ENCODE results near the gene PRRC1. TPM values are rescaled to one million over a fixed set of nuclear protein-coding genes. Genes with fewer than 3 reads are reported as not detected.
A peak's percentile ranks its signal among the peaks of the same experiment; 100 is the strongest.
"Not testable (repeated sequence)": the region's sequence is repeated elsewhere in the genome, so short reads cannot be mapped to it uniquely, and the experiment has no call there.

Gene PRRC1
- polyA plus RNA-seq, 5 donors: 61.4 to 94.5 (median 80.9) TPM

DNA sequence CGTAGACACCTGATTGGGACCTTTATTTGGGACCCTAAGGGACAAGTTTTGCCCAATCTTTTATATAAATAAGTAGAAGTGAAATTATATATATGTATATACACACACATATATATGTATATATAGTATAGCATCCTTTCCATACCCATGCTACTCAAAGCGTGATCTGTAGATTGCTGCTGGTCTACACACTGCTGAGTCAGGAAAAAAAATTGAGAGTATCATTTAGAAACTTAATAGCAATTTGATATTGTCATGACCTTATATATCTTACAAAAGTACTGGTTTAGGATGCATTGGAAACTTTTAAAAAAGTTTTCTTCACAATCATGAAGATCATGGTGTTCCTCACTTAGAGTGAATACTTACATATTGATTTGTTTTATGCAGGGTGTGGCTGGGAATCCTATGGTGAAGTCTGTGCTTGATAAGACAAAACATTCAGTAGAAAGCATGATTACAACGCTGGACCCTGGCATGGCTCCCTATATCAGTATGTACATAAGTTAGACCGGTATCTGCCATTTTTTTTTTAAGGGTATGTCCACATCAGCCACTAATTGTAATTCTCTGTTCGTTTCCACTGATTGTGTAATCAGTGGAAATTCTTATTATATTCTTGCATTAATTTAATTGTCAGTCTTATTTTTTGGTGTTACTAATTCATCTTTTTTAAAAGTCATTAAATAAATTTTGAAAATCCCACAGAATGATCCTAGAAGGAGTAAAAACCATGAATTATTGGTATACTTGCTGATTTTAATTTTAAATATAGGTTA is 12.7 kb downstream of the PRRC1 start:
- DNase-seq: no peak

DNA sequence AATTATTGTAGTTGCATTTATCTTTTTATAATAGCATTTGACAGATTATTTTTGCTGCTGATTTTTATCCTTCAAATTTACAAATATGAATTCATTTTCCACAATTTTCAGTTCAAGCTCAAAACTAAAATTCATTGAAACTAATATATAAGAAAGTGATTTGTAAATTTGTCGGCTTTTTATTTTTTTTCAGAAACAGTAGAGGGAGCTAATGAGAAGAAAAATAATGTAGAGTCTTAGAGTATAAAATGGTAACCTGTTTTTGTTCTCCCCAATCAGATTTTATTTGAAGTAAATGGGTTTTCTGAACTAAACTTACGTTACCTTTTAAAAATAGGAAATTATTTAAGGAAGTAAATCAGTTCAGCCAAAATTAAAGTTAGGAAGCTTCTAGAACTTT is 19.2 kb downstream of the PRRC1 start:
- DNase-seq: no peak

GRCh38 chr5:127540553-127540952 is 23.1 kb downstream of the PRRC1 start:
- DNase-seq: not testable (repeated sequence)

DNA sequence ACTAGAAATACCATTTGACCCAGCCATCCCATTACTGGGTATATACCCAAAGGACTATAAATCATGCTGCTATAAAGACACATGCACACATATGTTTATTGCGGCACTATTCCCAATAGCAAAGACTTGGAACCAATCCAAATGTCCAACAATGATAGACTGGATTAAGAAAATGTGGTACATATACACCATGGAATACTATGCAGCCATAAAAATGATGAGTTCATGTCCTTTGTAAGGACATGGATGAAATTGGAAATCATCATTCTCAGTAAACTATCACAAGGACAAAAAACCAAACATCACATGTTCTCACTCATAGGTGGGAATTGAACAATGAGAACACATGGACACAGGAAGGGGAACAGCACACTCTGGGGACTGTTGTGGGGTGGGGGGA is 27.8 kb downstream of the PRRC1 start:
- DNase-seq: not testable (repeated sequence)

GRCh38 chr5:127549551-127549950 is 32.1 kb downstream of the PRRC1 start:
- DNase-seq: no peak

DNA sequence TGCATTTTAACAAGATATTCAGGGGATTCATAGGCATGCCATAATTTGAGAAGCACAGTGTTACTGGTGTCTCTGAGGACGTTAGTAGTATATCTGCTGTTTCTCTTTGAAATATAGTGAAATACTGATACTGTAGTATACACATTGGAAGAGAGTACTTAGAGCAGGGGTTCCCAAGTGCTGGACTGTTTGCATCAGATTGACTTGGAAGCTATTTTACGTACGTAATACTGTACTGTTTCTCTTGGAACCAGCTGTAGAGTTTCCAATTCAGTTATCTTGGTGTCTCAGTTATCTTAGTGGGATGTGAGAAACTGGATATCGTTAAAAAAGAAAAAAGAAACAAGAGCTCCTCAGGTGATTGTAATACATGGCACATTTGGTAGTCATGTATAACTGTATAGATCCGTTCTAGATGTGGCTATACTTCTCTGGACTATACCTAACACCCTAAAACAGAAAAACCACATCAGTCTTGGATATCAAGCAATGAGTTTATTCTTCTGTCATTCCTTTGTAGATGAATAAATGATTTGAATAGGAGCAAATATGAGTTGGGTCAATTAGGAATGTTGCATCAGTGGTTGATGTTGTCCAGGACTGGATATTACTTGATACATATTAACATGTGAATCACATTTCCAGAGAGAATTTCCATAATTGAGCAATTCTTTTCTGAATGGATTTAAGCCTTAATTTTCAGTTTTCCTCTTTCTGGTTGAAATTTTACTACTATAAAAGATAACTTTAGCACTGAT is 33.4 kb downstream of the PRRC1 start:
- no peak for DNase-seq

DNA sequence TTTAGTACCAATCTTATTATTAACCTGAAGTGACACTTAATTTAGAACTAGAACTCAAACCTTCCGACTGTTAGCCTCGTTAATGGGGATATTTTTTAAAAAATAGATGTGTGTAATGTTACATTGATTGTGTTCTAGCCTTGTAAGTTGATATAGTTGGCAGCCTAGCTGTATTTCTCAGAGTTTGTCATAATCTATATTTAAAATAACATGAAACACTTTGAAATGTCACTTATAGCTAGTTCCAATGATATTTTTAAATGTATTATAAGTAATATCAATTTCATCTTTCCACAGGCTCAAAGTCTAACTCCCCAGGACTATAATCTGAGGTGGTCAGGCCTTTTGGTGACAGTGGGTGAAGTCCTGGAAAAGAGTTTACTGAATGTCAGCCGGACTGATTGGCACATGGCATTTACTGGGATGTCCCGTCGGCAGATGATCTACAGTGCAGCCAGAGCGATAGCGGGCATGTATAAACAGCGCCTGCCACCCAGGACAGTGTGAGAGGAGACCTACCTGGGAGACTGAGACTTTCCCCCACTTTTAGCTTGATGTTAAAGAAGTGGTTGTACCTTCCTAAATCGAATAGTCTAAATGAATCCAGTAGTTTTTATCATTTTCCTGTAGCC is 34.1 kb downstream of the PRRC1 start:
- DNase-seq: no peak

GRCh38 chr5:127555826-127556225 is 38.4 kb downstream of the PRRC1 start:
- no peak for DNase-seq

DNA sequence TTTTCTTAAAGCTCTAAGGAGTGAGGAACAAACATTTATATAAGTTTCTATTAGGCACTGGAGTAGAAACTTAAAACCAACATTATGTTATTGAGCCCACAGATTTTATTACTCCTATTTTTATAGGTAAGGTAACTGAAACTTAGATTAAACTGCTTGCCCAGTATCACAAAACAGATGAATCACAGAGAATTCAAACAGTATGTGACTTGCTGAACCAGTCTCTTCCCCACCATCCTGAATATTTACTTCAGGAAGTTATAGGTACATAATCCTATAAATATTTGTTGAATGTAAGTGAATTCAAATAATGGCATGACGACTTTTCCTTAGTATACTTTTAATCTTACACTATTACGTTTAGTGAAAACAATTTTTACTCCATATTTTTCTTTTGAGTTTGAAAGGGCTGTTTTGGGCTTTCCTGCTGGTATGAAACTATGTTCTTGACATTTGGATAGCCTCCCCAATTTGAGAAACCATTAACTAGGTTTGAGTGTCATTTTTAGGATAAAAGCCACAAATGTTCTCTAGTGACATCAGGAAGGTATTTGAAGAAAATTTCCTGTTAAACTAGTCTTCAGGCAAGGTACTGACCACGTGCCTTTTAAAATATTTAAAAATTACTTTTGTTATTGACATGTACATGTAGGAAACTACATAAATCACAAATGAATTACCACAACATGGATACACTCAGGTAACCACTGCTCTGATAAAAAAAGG is 39.3 kb downstream of the PRRC1 start:
- DNase-seq: no peak

- DNase-seq: no peak
Observed at GRCh38 chr5:127558273-127558672, 40.8 kb downstream of the PRRC1 start.

DNA sequence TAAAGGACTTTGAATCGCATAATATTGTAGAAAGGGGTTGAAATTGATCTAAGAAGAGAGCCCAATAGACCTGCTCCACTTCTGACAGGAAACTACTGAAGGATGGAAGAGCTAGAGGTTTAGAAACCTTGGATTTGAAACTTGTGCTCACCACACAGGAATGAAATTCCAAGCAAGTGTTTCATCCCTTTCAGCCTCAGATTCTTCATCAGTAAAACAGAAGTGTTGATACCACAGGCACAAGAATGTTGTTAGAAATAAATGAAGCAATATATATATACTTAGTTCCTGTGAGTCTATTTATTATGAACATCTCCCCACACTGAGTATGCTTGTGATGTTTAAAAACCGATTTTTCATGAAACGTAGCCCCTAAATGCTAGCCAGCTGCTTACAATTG is 43.8 kb downstream of the PRRC1 start:
- no peak for DNase-seq

DNA sequence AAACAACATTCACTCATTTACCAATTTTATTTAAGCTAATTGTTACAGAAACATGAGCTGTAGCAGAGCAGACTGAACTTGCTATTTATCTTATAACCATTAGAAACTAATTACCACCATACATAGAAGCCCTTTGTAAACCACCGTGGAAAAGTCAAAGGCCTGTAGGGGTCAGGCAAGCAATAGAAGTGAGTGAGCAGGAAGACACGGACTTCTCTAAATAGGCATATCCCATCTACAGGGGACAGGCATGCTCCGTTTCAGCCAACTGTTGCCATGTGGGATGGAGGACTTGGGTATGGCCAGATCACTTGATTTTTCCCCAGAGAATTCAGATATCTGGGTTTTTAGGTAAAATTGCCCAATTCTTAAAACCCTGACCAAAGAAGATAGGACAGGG is 44.8 kb downstream of the PRRC1 start:
- no peak for DNase-seq

DNA sequence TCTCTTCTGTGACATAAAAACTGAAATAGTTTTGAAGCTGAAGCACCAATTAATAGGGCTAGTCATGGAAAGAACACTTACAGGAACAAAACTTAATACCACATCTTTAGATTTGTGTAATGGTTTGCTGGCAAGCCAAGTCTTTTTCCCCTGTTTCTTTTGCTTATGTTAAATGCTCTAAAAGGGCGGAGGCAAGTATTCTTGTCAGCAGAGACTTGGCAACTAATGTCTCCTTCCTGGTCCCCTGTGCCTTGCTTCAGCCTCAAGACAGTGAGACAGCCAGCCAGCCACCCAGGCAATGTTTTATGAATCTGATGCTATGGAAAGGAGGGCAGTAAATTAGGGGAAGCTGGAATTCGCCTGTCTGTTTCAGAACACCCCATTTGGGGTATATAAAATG is 45.7 kb downstream of the PRRC1 start:
- DNase-seq: peak in 1 of 2 donors; percentile 20

DNA sequence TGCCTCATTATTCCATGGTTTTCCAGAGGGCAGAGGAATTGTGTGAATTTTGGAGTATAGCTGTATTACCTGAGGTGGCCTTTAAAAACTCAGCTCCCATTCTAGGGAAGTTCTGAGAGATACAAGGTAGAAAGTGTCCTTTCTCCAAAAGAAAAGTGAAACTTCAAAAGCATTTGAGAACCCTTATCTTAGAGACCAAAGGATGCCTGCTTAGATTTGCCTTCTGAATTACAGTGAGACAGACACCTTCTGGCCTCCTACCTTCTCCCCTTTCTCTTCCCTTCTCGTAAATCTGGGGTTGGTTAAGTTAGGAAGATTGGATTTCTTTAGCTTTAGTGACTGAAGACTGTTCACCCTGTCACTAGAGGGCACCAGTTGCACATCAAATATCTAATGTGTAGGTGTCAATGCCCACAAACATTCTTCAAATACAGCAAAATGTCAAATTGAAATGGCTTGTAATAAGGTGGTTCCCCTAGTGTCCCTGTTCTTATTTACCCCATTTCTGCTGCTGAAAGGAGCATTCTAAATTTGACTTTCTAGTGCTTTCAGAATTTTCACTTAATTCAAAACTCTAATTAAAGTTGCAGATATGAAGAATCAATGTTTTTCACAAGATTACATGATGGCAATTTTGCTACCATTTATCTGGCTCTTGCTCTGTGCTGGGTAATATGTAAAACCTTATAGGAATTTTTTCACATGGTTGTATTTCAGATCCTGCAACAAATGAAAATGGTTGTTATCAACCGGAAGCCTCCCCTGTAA is 46.7 kb downstream of the PRRC1 start:
- peak in 1 of 2 donors; percentile 31 for DNase-seq

- DNase-seq: no peak
Observed at GRCh38 chr5:127565586-127566270, 48.3 kb downstream of the PRRC1 start.

- DNase-seq: no peak
Observed at GRCh38 chr5:127567026-127567768, 49.8 kb downstream of the PRRC1 start.

- DNase-seq: no peak
Observed at GRCh38 chr5:127568166-127568565, 50.7 kb downstream of the PRRC1 start.

GRCh38 chr5:127569471-127569870 is 52.0 kb downstream of the PRRC1 start:
- DNase-seq: not testable (repeated sequence)

GRCh38 chr5:127571314-127572131 is 54.1 kb downstream of the PRRC1 start:
- DNase-seq: no peak

Data from right lung (tissue), 5 donors.